Measurements from ENCODE around the gene SHISA7. TPM values are rescaled to one million over a fixed set of nuclear protein-coding genes. Genes with fewer than 3 reads are reported as not detected.

Gene SHISA7
- total RNA-seq, 1 donor from 2014 or later = 0.25 TPM

GRCh38 chr19:55461259-55461973 lies 18.3 kb upstream of the SHISA7 start, which contains the start of gene ISOC2:
TSS of gene ISOC2 (minus strand) at chr19:55461642. CDS start at chr19:55456486, 5,156 bp downstream.
- TF ChIP-seq CTCF (IDR thresholded peaks at IDR 0.05) (peak in 1 of 3 experiments; percentile 1), POLR2A (IDR thresholded peaks at IDR 0.05) (peak in 1 of 2 donors; percentile 33), POLR2AphosphoS5 (IDR thresholded peaks at IDR 0.05; ENCODE audit: insufficient read depth in 1 of 2, low read depth in 1 of 2) (peak; percentile 82)
- intact Hi-C loops (cut with DNase I) = no loop called here

GRCh38 chr19:55460670-55461258 lies 17.7 kb upstream of the SHISA7 start:
- H3K36me3 ChIP-seq = peaks cover 0 to 5% of the 10 kb centered on the region in 2 donors
- no peaks in the 10 kb centered on the region for H3K27me3 ChIP-seq
- DNase-seq (ENCODE audit: extremely low spot score in 2 of 2) = no peak
- TF ChIP-seq CTCF (IDR thresholded peaks at IDR 0.05) = no peak
- no peak for TF ChIP-seq POLR2A (IDR thresholded peaks at IDR 0.05)
- peaks cover 29% of the 10 kb centered on the region for H3K4me1 ChIP-seq
- H3K9me3 ChIP-seq = no peaks in the 10 kb centered on the region
- peak overlapping the region; percentile 80 for H3K27ac ChIP-seq
- intact Hi-C loops (cut with DNase I) = no loop called here
- peak overlapping the region; percentile 60 to 91 for H3K4me3 ChIP-seq

More at GRCh38 chr19:55461259-55461973, 18.3 kb upstream of the SHISA7 start, which contains the start of gene ISOC2:
- DNase-seq (ENCODE audit: extremely low spot score in 2 of 2) = peak; percentile 99 to 100
- H3K27me3 ChIP-seq = no peaks in the 10 kb centered on the region
- no peaks in the 10 kb centered on the region for H3K36me3 ChIP-seq
- H3K27ac ChIP-seq = peak within 1 kb of the TSS; percentile 80
- peaks cover 29% of the 10 kb centered on the region for H3K4me1 ChIP-seq
- peak within 1 kb of the TSS; percentile 63 to 91 for H3K4me3 ChIP-seq
- H3K9me3 ChIP-seq = no peaks in the 10 kb centered on the region

GRCh38 chr19:55459950-55460657 lies 17.0 kb upstream of the SHISA7 start:
- peaks cover 29% of the 10 kb centered on the region for H3K4me1 ChIP-seq
- H3K9me3 ChIP-seq = no peaks in the 10 kb centered on the region
- no peak for DNase-seq (ENCODE audit: extremely low spot score in 2 of 2)
- intact Hi-C loops (cut with DNase I) = no loop called here
- peaks cover 0 to 5% of the 10 kb centered on the region in 2 donors for H3K36me3 ChIP-seq
- H3K27ac ChIP-seq = peak overlapping the region; percentile 80
- no peaks in the 10 kb centered on the region for H3K27me3 ChIP-seq
- TF ChIP-seq CTCF (IDR thresholded peaks at IDR 0.05) (no peak), POLR2AphosphoS5 (IDR thresholded peaks at IDR 0.05; ENCODE audit: insufficient read depth in 1 of 2, low read depth in 1 of 2) (no peak), POLR2A (IDR thresholded peaks at IDR 0.05) (no peak)
- H3K4me3 ChIP-seq = peak overlapping the region; percentile 60 to 91

GRCh38 chr19:55459551-55459949 lies 16.4 kb upstream of the SHISA7 start:
- Histone ChIP-seq H3K4me1 (peaks cover 29% of the 10 kb centered on the region), H3K4me3 (no peak overlapping the region), H3K36me3 (peaks cover 0 to 5% of the 10 kb centered on the region in 2 donors), H3K27ac (peak overlapping the region; percentile 80), H3K9me3 (no peaks in the 10 kb centered on the region), H3K27me3 (no peaks in the 10 kb centered on the region)
- no peak for DNase-seq (ENCODE audit: extremely low spot score in 2 of 2)
- TF ChIP-seq CTCF (IDR thresholded peaks at IDR 0.05) = no peak
- TF ChIP-seq POLR2AphosphoS5 (IDR thresholded peaks at IDR 0.05; ENCODE audit: insufficient read depth in 1 of 2, low read depth in 1 of 2) = no peak
- TF ChIP-seq POLR2A (IDR thresholded peaks at IDR 0.05) = no peak
- intact Hi-C loops (cut with DNase I) = no loop called here
